HG03139 (cell line): ENCODE measurements around the gene GLS.

Source experiments
- ATAC-seq: cut with Tn5 transposase; IDR thresholded peaks from one replicate; pipeline ENCODE4 v1.9.1; 2021; ENCODE audit not compliant: unreplicated experiment

GLS gene

DNA sequence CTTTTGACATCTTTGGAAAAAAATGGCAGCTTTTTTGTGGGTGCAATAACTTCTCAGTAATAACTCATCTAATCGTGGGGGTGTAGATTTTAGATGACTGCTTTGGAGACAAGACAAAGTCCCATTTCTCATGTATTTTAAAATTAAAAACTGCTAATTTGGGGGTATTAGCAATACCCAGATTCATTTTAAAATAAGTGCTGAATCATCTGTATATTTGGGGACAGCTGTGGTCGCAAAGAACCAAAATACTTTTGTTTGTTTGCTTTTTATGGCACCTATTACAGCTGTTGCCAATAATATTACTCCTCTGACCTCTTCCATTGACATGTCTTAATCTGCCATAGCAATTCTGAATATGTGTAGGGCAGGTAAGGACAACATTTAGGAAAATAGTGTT, 87.9 kb downstream of the GLS start:
- ATAC-seq = no peak

DNA sequence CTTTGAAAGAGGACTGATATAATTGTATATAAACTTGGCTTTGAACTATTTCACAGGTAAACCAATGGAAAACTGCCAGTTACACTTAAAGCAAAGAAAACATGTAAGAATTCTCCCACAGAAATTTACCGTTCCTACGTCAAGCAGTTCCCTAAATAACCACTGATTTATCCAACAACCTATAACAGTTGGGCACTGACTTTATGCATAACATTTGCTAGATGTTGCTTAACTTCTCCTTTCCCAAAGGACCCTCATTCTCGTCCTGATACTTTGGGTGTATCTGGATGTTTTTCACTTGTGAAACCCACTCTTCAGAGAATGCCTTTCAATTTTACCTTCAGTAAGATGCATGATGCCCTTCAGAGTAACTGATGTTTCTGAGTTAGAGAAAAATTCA, 89.5 kb downstream of the GLS start:
- ATAC-seq = no peak

DNA sequence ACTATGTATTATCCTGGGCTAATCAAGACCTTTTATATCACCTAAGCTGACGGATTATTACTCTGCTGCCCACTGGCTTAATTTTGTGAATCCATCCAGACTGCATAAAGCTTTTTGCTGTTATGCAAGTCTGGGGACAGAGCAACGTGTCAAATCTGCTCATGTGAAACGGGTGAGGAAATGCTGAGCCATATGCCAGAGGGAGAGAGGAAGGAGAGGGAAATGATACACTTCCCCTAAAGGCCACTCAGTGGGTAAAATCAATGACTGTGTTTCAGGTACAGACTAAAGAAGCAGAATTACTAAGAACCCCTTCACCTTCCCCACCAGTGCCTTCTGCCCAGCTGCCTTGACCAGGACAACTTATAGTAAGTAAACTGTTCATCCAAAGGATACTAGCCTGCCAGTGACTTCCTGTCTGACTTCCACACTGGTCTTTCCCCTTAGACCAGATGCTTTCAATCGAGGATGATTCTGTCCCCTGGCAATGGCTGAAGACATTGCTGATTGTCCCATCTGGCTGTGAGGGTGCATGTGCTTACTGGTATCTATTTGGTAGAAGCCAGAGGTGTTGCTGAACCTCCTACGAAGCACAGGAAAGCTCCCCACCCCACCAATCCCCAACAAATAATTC, 90.4 kb downstream of the GLS start:
- ATAC-seq = no peak

DNA sequence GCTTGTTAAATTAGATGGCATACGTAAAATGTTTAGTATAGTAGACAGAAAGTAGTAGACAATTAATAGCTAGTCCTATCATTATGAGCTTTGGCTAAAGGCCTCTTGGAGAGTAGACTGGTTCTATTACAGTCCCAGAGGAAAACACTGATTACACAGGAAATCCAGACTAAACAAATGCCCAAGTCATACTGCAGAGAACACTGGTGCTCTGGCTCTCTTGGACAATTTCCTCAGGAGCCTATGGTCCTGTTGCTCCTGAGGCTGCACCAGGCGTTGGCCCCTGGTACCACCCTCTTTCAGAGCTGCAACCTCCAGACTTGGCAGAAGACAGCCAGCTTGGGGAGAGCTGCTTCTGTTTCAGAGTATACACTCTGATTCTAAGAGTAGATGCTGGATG, 91.6 kb downstream of the GLS start:
- ATAC-seq = no peak

DNA sequence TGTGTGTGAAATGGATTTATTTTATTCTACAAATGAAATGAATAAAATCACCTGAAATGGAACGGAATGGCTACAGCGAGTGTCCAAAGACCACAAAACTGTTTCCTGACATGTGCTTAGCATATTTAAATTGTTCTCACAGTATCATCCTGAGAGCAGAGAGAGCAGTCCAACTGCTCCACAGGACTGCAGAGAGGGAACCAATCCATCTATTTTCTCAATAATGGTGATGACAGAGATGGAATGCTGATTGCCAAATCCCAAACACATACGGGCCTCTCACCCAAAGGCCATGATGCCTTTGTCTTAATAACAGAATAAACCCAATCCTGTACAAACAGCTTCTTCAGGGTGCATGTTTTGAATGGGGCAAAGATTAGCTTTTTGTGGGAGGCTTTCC, 92.2 kb downstream of the GLS start:
- ATAC-seq = no peak

DNA sequence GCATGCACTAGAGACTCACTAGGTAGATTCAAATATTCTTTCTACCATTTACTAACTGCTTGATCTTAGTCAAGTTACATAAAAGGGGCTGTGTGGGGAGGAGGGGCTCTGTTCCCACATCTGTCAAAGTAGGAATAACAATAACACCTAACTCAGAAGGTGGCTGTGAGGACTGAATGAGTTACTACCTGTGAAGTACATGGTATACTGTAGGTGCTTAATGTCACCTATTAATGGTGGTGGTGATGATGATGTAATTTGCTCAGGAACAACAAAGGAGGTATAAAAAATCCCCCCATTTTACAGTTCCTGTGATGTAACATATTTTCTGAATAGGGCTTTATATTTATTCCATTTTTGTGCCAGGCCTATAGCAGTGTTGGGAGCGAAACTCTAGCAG, 92.6 kb downstream of the GLS start:
- no peak for ATAC-seq

DNA sequence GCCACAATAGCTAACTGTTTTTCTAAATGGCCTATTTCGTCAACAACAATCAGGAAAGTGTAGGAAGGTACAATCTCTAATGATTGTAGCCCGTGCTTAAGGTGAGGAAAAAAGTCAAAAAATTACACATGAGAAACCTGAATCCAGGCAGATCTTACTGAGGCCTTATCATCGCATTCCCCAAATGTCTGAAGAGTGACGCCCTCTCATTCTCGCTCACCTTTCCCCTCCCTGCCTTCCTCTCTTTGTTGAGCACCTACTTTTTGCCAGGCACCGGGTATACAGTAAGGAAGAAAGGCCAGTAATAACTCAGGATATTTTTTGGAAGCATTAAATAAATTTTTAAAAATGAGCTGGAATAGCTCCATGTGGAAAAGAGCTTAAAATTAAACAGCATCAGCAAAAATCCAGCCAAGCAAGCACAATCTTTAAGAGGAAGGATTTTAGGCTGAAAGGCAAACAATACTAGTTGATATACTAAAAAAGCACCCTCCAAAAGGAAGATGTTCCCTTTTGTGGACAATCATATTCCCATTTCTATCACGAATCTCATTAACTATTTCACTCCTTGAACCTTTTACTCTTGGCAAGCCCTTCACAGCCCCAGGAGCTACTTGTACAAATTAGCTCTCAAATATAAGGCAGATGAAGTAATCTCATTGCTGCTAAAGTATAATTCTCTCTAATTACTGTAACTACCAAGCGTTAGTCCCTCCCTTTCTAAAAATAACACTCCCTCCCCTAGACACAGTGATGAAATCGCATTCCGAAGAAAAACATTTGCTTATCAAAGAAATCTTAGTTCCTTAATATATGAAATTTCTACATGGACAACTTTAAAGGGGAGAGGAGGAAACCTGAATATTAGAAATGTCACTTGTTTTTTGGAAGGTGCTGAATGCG, 93.4 kb downstream of the GLS start:
- no peak for ATAC-seq

DNA sequence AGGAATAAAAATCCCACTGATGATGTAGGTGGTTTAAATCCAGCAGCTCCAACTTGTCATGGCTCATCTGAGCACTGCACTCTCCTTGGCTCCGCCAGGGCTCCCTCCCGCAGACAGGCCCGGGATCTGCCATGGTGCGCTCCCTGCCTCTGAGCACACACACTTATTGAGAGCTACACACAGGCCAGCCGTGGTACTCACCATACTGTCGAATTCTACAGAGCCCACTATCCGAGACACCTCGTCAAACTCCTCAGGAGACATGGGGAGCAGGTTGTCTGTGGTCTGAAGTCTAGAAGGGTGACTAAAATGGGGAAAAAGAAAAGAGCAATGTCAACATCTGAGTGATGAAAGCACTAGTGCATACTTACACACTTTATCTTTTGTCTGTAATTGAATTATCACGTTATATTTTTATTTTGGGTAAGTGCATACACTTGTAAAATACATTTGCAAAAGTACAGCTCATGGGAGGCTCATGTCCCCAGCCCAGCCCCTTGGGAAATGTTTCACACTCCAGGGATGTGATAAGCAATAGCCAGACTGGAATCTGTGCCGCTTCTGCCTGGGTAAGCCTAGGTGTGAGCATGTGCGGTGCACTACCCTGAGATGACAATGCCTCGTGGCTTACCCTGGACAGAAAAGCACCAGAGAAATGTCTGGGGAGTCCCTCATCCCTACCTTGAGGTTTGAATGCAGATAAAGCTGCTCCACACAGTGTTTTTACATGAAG, 94.2 kb downstream of the GLS start:
- ATAC-seq = no peak

DNA sequence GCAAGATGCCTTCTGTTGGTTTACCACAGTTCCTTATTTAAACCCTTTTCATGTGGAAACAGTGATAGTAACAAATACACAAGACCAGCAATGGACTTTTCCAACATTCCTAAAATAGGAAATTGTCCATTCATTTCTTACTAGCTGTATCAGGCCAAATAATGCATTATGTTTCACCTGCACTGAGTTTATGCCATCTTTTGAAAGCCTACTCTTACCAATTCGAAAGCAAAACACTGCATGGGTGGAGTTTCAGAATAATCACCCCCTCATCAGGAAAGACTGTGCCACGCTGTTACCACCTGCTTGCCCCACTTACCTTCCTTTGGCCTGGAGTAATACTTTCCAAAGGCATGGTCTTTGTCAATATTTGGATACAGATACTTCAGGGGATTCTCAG, 95.9 kb downstream of the GLS start:
- ATAC-seq = no peak

DNA sequence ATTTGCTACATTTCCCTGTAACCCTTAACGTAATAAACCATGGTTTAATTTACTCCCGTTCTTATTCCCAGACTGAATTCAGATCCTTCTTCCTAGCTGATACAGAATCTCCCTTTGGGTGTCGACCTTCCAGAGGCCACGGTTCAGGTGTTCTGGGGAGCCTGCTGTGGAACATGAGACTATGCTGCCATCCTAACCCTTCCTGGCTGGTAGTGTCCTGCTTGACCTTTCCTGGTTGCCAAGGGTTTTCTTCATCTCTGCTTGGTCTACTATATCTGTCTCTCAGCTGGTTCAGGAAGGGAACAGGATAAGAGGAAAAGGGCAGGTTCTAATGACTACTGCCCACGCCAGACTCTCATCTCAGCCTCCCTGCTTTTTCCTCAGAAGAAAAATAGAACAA, 96.9 kb downstream of the GLS start:
- ATAC-seq = no peak

DNA sequence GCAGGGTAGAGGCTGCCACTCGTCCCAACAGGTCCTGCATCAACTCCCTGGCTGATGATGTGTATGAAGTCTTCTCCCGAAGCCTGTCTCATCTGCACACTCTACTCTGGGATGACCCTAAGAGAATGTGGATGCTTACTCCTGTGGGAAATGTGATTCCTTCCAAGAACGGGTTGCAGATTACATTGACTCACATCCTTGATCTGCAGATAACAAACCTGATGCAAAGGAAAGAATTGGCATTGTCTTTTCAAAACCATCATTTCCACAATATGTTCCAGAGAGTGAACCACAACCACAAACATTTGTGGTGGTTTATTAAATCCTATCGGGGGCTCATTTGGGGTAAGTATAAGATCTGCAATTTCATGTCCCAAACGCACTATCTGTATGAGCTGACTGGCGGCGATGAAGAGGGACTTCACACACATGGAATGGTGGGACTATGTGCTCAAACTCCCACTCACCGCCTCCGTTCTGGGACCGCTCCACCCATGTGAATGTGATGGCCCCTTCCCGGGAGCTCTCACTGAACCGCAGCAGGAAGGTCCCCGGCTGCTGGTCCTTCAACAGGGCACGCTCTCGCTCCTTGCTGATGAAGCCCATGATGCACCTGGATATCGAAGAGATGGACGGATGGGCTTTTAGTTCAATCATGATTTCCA, 97.9 kb downstream of the GLS start:
- ATAC-seq = no peak

DNA sequence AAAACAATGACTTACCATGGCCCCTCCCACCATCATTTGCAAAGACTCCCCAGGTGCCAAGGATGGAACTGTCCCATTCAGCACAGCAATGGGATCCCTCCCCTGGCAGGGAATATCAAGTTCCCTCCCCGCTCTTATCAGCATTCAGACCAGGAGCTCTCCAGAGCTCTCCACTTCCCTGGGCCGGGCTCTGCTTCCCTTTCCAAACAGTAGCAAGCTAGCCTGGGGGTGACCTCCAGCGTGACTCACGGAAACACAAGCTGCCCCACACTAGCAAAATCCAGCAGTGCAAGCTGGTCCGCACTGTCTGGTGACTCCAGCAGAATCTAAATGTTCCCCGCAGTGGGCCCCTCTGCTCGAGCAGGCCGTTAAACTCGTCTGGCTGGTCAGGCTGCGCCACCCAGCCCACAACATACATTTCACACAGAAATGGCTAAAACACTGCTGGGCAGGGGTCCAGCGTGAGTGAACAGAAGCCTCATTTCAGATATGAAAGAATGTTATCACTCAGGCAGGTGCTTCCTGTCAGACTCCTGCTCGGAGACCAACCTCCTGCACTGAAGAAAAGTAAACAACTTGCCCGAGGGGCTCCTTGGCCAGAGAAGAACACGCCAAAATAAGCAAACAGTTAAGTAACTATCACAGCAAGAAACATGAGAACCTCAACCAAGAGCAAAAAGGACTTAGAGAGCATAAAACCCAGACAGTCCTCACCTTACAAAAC, 99.4 kb downstream of the GLS start:
- no peak for ATAC-seq

DNA sequence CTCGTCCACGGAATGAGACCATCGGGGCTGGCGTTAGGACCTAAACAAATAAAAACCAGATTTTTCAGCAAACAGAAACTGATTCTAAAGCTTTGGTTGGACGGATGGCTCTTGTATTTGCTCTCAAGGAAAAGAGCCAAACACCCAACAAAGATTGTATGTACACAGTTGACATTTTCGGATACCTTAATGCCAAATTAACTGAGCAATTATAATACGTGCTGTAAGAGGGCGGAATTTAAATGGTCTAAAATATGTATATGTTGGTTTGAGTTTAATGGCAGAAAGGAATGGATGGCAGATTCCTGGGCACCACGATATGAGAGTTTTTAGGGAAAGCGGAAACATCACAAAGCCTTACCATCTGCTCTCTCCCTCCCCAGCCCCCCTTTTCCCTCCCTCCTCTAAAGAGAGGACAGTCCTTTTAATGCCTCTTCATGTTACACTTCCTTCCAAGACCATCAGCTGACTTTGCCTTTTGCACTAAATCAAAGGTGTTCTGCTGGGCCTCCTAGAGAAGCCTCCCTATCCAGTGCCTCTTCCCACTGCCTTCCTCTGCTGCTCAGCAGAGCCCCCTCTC, 100.1 kb downstream of the GLS start:
- ATAC-seq = no peak

DNA sequence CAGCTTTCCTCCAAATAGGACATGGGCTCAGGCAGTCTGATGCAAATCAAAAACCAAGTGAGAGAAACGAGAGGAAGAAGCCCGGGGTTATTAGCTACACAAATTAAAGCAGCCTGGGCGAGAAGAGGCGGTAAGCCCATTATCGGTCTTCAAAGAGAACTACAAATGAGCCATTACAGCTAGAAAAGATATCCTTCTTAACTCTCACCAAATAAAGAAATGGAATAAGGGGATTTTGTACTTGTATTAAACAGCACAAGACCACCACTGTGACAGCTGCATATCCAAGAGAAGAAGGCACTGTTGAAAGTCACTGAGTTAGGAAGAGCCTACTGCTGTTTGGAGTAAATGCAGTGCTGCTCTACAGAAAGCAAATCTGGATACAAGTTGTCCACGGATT, 100.7 kb downstream of the GLS start:
- no peak for ATAC-seq

DNA sequence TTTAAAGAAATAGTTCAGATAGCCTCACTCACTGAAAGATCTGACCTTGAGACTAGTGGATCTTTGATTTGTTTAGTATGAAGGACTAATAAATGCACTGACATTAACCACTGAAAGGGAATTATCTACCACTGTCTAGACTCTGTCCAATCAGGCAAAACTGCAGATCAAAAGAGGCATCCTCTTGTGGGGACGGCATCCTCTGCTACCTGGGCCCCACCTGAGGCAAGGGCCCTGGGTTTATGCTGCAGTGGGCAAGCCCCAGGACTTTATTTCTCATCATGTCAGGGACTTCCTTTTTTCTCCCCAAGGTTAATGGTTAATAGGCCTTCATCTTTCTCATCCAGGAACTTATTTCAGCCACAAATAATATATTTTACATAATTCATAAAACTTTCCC, 101.1 kb downstream of the GLS start:
- no peak for ATAC-seq

DNA sequence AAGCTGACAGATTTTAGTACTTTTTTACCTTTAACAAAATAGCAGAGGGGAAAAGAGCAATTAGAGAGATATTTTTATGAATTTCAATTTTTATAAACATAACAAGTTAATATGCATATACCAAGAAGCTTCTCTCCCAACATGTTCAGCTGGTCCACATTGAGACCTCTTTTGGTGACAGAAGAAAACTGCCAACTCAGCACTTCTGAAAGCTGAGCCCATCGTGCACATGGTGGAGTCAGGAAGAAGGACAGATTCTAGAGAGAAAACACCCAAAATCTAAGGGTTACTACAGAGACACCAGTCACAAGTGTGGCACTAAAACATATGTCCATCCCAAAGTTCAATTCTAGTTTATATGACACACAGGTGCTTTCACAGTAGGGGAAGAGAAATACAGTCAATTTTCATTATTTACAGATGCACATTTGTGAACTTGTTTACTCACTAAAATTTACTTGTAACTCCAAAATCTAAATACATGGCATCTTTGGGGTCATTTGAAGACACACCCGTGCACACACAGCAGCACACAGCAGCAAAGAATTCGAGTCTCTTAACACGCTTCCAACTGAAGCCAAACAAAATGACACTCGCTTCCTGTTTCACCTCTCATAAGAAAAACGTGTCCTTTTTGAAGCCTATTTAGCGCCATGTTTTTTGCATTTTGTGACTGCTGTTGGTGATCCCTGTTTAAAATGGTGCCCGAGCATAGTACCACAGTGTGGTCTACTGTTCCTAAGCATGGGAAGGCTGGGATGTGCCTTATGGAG, 101.8 kb downstream of the GLS start:
- ATAC-seq = no peak

DNA sequence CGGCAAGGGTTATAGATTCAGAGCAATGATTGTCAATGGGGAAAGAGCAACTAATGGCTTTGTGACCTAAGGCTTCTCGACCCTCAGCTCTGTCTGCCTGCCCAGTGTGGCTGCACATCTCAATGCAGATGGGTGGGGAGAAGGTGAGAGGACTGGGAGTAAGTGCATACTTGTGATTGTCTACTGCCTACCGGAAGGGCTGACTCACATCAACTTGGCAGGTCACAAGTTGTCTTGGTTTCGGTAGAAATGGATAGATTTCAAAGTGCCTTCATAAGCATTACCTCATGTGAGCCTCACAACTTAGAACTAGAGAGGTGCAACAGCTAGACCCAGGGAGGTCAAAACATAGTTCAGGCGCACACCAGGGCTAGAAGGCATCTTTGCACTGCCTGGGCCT, 104.0 kb downstream of the GLS start:
- ATAC-seq = no peak

DNA sequence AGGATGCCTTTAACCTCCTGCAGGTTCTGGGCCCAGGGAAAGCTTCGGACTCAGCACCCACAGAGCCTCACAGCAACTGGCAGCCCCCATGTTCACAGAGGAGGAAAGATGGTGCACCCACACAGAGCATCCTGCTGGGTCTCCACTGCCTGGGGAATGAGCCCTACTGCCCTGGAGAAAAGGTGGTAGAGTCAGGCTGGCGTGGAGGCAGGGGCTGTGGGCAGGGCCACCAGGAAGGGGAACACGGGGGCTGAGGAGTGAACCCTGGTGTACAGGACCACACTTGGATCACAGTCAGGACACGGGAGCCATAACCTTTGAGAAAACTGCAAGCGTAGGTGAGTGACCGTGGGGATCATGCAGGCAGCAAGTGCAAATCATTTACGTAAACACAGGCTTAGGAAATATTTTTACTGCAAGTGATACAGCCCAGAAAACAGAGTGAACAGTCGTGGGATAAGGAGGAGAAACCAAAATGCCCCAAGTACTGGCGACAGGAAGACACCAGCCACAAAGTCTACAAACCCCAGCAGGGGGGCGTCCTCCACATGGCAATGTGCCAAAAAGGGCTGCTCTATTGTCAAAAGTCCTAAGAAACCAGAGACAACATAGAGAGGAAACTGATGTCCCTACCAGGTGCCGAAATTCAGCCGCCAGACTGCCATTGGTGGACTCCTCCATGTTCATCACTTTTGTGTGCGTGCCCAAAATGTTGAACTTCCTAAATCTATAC, 105.8 kb downstream of the GLS start:
- ATAC-seq = no peak

DNA sequence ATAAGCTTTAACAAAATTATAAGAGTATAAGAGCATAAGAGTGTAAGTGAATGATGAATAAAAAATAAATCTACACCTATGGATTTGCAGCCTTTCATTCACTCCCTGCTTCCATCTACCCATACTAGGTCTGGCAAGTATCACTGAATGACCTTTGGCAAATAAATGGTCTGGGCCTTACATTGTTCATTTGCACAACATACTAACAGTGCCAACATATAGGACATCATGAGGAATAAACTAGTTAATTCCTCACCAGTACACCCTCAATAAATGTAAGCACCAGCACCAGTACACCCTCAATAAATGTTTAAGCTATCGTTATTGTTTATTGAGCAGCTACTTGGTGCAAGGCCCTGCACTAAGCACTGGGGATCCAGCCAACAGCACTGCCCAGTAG, 106.5 kb downstream of the GLS start:
- no peak for ATAC-seq
